HG03103 (cell line): ENCODE results near the gene DMBX1.

ENCODE experiments used
- ATAC-seq: cut with Tn5 transposase; IDR thresholded peaks from one replicate; pipeline ENCODE4 v1.9.1; 2021; ENCODE audit warnings: low read depth; ENCODE audit not compliant: unreplicated experiment

The DMBX1 gene

DNA sequence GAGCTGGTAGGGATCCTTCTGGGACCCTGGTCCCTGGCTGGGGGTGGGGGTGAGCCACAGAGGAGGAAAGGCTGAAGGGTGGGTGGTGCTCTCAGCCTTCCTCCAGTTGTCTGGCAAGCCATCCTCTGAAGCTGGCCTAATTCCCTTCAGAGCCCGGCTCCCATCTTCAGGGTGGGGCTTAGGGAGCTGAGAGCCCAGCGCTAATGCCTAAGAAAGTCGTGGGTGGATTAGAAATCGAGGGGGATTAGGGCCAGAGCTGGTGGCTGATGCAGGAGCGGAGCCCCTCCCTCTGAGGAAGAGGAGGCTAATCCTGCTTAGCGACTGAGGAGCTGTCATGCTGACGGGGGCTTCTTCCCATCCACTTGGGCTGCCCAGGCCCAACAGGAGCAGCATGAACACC lies 30.8 kb upstream of the DMBX1 start:
- no peak for ATAC-seq

DNA sequence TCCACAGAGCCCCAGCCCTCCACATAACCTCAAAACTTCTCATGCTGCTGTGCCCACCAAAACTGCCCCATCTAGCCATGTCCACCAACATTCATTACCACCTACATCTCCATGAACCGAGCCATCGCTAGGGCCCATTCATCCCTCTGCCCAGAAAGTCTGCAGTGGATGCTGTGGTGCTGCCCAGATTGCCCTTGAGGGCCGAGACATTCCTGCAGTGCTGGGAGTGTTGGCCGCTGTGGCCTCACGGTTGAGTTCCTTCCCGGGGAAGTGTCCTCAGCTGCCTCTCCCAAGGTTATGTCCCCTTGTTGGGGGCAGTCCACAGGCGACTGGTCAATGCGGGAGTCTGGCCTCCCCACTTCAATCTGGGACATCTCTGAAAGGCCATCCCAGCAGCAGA lies 30.3 kb upstream of the DMBX1 start:
- ATAC-seq, result no peak

DNA sequence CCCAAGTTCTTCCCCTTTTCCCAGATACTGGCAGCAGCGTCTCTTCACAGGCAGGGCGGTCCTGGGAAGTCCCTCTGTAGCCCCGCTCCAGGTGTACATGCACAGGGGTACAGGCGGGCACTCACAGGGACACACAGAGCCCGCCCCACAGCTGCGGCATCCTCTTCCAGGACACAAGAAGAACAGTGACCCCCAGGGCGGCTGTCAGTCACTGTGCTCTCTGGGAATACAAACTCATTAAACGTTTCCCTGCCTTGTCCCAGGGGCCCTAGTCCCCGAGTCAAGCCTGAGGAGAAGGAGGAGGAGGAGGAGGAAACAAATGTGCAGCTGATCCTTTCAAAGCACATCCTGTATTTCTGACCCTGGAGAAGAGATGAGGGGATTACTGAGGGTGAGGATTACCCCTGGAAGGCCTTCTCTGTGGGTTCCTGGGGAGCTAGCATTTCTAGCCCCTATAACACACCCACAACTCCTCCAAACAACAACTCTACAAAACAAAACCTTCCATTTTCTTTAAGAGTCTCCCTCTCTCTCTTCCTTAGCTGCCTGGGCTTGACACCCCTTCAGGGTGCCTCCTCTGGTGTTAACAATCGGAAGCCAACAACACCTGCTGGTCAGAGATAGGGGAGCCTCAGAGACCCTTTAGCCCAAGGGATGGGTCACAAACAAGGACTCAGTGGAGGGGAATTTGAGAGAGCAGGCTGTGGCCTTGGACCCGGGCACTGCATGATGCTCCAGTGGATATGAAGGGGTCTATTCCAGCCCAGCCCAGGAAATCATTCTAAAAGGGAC lies 28.4 kb upstream of the DMBX1 start:
- no peak for ATAC-seq

DNA sequence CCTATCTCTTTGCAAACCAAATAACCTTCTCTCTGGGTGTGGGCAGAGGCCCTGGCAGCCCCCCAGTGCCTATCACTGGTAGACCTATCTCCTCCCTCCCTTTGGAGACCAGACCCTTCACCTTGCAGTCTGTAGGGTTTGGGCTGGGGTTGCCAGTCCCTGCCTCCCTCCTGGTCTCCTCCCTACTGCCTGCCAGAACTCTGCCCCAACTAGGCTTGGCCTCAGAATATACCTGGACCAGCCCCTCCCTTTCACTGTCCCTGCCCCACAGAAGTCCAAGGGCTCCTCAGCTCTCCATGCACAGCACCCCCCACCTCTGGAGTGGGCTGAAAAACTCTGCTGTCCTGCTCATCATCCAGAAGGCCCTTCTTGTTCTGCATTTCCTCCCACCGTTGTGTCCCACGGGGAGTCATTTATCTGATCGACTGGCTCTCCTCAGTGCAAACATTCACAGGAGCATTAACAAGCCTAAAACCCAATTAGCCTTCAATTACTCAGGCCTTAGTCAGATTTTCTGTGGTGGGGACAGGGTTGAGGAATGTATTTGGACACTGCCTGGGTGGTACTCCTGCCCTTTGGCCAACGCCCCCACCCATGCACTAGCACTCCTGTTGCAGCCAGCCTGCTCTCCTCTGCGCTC lies 27.7 kb upstream of the DMBX1 start:
- ATAC-seq, result no peak

DNA sequence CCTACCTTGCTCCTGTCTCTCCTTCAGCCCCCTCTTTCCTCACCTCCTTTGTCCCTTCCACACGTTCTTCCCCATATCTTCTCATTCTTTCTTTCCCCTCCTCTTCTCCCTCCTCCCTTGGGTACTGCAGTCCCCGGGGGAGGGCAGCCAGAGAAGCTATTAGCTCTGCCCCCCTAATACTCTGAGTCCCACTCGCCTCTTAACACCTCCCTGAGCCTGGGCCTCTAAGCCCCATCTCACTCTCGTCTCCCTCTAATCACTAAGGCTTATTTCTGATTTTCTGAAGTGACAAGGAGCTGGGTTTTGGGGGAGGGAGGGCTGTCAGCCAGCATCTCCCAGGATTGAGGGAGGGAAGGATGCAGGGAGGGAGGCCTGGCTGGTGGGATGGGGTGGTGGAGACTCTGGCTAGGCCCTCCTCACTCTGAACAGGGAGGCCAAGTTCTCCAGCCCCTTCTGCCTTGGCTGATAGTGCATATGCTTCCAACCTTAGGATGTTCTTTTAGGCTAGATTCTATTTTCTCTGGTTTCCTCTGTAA lies 25.6 kb upstream of the DMBX1 start:
- ATAC-seq, result no peak

DNA sequence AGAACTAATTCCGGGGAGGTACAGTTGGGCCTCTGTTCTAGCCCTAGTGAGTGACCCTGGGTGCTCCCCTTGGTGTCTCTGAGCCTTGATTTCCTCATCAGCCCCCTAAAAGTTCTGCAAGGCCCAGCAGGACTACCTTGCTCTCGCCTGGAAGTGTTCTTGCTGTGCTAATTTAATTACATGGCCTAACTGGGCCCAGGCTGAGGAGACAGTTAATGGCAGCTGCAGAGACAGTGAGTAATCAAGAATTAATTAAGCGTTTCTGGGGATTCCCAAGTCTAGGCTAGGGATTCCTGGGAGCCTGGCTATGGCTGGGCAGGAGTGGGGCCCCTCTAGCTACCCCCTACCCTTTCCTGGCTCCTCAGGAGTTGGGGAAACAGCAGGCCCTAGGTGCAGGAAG lies 24.7 kb upstream of the DMBX1 start:
- no peak for ATAC-seq

DNA sequence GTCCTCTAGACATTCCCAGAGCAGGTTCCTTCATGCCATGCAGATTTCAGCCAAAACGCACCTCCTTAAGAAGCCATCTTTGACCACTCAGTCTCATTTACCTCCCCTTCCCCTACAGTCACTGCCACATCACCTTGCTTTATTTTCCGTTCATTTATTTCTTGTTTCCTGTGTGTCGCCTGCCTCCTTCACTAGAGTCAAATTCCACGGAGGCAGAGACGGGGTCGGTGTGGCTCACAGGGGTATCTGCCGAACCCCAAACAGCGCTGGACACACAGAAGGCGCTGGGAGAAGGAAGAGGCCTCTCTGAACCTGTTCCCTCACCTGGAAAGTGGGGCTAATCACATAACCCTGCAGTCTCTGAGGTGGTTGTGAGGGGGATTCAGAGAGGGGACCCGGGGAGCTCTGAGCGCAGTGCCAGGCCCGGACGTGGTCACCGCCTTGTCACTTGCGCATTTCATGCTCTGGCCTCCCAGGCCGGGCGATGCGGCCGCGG lies 23.6 kb upstream of the DMBX1 start:
- no peak for ATAC-seq

DNA sequence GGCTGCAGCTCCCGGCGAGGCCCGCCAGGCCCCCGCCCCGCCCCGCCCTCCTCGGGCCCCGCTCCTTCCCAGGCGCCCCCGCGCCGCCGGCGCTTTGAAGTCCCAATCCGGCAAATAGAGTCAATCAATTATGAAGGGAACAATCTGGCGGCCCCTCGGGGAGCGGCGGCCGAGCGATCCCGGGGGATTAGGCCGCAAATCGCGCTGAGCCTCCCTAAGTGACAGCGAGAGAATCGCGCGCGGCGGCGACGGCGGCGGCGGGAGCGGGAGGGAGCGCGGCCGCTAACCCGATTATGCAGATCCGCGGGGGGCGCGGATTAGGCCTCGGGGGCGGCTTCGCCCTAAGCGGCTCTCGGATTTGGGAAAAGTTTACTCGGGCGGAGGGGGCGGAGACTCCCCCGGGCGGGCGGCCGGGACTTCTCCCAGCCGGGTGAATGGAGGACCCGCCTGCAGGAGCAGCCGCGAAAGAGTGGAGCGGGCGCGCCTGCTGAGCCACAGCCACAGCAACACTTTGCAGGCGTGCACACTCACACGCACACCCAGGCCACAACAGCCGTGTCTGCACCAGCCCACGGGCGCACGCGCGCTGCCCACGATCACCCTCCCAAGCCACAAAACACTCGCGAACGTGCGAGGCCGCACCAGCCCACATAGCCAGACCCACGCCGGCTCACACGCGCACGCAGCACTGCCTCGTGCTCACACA lies 23.0 kb upstream of the DMBX1 start:
- no peak for ATAC-seq

DNA sequence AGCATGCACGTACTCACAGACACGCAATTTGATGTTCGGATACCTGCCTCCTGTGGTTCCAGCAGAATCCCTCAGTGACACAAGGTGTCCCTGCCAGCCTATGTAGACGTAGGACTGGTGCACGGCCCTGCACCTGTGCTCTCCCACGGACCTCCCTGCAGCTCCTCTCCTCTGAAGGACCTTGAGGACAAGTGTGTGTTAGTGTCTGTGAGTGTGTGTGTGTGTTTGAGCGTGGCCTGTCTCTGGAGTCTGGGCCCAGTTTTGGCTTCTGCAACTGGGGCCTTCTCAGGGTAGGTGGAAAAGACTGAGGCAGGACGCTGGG lies 22.5 kb upstream of the DMBX1 start:
- no peak for ATAC-seq

DNA sequence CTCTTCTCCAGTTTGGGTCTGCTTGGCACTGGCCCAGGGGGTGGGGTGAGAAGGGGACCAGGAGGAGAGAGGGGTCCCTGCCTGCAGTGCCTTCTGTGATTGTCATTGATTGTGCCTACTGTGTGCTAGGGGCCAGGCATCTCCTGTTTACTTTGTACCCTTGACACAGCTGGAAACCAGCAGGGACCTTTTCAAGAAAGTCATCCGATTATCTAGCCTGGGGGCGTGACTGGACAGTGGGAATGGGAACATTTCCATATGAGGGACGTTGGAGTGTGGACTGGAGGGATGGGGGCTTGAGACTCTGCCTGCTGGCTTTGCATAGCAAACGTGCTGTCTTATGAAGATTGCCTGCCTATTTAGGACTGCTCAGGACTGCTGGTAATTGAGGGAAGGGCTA lies 19.8 kb upstream of the DMBX1 start:
- ATAC-seq, result no peak

DNA sequence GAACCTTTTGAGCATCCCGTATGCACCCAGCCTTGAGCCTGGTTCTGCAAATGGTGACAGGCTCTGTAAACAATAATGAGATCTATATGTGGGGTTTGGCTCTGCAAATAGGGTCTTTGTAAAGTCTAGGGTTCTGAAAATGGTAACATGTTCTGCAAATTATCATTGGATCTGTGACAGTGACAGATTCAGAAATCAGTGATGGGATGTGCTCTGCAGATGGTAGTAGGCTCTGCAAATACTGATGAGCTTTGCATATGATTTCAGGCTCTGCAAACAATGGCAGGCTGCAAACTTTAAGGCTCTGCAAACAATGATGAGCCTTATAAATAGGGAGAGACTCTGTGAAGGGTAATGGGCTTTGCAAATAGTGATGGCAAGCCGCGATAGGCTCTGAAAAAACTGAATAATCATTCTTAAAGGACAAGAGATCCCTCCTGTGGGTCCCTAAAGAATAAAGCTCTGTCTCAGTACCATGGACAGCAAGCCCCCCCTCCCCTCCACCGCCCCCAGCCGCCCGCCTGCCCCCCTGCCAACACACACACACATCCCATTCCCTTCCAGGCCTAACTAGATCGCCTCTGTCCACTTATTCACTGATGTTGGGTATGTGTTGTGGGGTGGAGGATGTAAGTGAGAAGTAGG lies 17.7 kb upstream of the DMBX1 start:
- no peak for ATAC-seq

DNA sequence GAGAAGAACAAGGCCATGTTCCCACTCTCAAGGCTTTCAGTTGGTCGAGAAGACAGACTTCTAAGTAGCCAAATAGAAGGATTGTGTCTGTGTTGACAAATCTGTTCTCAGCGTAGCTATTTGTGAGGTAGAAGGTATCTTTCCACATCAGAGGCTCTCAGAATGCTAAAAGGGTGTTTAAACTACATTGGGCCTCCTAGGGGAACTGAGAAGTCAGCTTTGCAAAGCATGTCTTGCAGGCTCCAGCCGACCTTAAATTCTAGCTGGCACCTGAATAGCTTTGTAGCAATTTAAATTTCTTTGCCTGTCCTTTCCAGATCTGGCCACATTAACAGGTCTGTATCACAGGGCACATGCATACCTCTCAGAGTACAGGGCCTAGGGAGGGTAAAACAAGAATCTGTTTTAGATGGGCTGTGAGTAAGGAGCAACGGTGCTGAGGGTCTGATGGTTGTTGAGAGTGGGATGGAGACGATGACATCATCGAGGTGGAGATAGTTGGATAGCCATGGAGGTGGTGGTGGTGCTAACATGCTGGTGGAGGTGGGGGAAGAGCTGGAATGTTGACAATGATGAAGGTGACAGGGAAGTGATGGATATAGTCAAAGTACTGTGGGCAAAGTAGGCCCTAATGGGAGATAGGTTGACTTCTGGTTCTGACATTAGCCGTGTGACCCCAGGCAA lies 17.0 kb upstream of the DMBX1 start:
- no peak for ATAC-seq

DNA sequence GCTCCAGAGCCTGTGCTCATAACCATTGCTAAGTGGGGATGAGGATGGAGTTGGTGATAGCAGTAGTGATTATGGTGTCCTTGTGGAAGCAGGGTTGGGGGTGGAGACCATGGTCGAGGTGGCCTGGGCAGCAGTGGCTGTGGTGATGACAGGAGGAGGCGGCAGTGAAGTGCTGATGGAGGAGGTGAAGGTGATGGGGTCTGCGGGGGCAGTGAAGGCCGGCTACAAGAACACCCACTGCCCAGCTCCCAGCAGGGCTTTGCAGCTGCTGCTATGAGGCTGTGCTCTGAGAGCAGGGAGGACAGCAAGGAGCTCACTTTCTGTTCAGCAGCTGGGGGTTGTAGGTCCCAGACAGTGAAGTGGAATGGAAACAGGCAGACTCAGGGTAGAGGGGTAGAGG lies 15.6 kb upstream of the DMBX1 start:
- ATAC-seq, result no peak

DNA sequence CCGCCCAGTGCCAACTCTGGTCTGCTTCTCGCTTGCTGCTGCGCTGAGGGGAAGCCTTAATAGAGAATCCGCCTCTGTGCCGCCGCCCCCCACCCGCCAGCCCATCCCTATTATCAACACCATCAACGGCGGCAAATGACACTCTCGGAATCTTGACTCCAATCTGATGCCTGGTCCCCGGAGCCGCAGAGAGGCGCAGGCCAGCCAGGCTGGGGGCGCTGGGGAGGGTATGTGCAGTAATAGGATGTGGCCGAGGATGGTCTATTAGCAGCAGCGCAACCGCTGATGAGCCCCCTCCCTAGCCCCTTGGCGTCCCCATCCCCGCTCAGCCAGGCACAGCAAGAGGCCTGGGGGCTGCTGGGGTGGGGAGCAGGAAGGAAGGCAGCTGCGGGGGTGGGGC lies 15.1 kb upstream of the DMBX1 start:
- ATAC-seq, result no peak

DNA sequence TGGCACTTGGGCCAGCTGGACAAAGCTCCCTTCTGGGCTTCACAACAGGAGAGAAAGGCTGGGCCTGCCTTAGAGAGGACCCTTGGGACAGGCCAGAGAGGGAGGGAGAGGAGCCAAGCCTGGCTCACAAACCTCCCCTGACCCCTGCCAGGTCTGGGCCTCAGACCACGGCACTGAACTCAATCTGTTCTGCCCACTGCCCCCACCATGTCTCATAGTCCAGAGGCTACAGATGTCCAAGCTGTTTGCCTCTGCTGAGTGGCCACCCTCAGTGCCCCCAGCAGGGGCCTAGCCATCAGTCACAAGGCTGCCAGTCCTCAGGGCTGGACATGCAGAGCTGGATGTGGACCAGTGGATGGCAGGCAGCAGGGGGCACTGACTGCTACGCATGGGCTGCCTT lies 13.0 kb upstream of the DMBX1 start:
- ATAC-seq, result no peak

DNA sequence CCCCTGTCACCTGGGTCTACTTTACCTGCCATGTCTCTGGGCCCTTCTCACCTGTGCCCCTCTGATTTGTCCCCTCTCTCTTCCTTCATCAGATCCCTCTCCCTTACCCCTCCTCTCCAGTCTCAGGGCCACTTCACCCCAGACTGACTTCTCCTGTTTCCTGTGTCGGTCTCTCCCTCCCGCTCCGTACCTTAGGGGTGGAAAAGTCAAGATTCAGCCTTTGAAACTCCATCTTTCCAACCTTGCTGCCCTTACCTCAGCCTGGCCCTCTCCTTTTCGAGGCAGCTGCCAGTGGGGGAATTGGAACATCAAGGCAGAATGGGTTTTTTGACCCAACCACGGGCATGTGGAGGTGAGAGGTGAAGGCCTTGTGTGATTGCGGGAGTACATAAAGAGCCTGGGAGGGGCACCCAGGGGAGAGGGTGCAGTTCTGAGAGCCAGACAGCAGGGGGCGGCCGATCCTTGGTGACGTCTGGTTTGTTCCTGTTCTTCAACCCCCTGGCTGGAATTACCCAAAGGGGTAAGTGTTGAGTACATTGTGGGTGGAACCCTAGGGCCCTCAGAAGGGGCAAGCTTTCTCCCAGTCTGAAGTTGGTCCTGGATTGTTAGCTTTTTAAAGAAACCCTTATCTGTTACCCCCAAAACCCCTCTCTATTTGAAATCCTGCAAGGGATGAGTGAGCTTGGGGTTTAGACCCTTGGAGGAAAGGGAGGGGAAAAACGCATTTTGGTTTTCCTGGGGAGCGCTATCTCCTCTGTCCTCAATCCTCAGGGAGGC lies 12.3 kb upstream of the DMBX1 start:
- ATAC-seq, result peak; percentile 60

DNA sequence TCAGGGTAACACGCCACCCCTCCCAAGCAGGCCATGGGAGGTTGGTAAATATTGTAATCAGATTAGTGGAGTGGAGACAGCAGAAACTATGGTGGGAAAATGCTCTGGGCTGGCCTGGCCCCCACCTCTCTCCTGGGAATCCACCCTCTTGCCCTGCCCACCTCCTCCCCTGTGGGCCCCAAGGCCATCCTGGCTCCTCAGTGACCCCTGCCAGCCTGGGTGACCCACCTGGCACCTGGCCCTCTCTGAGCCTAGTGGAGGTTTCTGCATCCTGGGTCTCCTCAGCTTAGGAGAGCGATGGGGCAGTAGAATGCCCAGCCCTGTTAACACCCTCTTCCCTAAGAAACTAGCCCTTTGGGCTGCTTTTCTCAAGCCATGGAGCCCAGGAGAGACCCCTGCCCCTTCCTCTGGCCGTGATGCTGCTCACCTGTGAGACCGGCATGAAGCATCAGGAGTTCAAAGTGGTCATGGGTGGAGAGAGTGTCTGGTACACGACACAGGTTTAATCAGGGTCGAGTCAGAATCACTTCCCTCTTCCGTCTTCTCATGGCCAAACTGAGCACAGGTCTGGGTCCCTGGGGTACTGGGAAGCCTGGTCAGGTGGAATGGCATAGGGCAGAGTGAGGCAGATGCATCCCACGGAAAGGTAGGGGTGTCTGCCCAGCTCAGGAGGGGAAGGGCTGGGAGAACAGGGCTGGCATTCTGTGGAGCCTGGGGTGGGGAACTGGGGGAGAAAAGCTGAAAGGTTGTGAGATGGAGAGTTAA lies 10.7 kb upstream of the DMBX1 start:
- ATAC-seq, result no peak

DNA sequence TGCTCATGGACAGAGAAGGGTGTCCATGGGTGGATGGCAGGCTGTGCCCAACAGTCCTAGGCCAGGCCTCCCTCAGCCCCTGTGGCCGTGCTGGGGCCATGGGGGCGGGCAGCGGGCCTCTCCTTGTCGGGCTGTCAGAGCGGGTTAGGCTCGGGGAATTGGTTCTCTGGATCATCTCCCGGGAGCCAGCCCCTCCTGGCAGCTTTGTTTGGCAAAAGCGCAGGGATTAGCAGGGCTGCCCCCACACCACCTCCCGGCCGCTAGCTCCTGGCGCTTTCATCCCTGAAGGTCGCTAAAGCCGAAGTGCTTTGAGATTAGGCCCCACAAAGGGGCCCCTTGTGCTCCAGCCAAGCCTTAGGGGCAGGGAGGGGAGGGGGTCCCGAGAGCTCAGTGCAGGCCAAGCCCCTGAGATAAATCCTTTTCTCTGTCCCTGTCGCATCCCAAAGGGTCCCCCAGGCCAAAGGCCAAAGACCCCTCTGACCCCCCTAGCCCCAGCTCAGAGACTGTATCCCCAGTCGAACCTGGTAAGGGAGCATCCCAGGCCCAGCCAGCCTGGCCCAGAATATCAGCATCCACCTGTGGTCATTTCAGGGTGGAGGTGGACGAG lies 9.8 kb upstream of the DMBX1 start:
- no peak for ATAC-seq
